BE2C (cell line): ENCODE measurements around the gene RAI14.
"Not testable (repeated sequence)": the region's sequence is repeated elsewhere in the genome, so short reads cannot be mapped to it uniquely, and the experiment has no call there.

ENCODE experiments used
- DNase-seq: peaks from one replicate; pipeline ENCODE4 v3.0.0-alpha.2; 2020
- H3K27me3 ChIP-seq: fragments of 250-450 bp; sonication (Bioruptor Pico); 2 replicates; pipeline ENCODE4 v1.5.1; 2020; ENCODE audit warnings: mild to moderate bottlenecking
- H3K36me3 ChIP-seq: fragments of 250-450 bp; sonication (Bioruptor Pico); 2 replicates; pipeline ENCODE4 v1.5.1; 2020; ENCODE audit warnings: mild to moderate bottlenecking
- H3K4me1 ChIP-seq: fragments of 250-450 bp; sonication (Bioruptor Pico); 2 replicates; pipeline ENCODE4 v1.5.1; 2020
- H3K4me3 ChIP-seq: 2 replicates; pipeline ENCODE4 v1.5.1; 2011; ENCODE audit warnings: low read depth, low read length
- H3K9me3 ChIP-seq: fragments of 250-450 bp; sonication (Bioruptor Pico); 2 replicates; pipeline ENCODE4 v1.5.1; 2020
- TF ChIP-seq, protein P1 (sequence below): IDR thresholded peaks from 2 replicates; pipeline ENCODE4 v1.5.1; 2012; ENCODE audit warnings: mild to moderate bottlenecking, low read depth, low read length

Gene RAI14

DNA sequence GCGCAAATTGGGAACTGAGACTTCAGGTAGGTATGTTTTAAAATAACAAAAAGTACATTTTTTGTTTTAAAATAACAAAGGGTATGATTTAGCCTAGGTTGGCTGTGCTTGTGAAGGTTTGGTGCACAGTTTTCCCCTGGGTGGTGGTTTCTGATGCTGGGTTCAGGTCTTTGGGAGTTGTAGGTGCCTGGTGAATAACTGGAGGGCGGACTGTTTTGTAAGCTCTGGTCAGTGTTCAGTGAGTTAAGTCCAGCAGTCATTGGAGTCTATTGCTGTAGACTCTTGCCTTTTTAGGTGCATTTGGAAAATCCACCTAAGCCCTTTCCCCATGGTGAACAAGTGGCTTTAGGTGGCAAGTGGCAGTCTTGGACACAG lies 43.9 kb downstream of the RAI14 start:
- Histone ChIP-seq H3K4me3 (no peak overlapping the region), H3K36me3 (no peaks in the 10 kb centered on the region), H3K27me3 (no peaks in the 10 kb centered on the region), H3K4me1 (no peaks in the 10 kb centered on the region), H3K9me3 (no peaks in the 10 kb centered on the region)
- TF ChIP-seq, protein P1, sequence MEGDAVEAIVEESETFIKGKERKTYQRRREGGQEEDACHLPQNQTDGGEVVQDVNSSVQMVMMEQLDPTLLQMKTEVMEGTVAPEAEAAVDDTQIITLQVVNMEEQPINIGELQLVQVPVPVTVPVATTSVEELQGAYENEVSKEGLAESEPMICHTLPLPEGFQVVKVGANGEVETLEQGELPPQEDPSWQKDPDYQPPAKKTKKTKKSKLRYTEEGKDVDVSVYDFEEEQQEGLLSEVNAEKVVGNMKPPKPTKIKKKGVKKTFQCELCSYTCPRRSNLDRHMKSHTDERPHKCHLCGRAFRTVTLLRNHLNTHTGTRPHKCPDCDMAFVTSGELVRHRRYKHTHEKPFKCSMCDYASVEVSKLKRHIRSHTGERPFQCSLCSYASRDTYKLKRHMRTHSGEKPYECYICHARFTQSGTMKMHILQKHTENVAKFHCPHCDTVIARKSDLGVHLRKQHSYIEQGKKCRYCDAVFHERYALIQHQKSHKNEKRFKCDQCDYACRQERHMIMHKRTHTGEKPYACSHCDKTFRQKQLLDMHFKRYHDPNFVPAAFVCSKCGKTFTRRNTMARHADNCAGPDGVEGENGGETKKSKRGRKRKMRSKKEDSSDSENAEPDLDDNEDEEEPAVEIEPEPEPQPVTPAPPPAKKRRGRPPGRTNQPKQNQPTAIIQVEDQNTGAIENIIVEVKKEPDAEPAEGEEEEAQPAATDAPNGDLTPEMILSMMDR = no peak
- DNase-seq = no peak

DNA sequence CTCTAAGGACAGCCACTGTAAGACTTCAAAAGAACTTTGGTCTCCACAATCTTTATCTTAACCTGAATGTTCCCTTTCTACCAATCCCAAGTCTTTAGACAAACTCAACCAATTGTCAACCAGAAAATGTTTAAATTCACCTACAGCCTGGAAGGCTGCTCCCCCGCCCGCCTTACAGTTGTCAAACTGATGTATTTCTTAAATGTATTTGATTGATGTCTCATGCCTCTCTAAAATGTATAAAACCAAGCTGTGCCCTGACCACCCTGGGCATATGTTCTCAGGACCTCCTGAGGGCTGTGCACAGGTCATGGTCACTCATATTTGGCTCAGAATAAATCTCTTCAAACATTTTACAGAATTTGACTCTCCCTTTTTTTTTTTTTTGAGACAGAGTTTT lies 45.3 kb downstream of the RAI14 start:
- not testable (repeated sequence) for H3K4me3 ChIP-seq, H3K27me3 ChIP-seq, H3K36me3 ChIP-seq, DNase-seq, H3K4me1 ChIP-seq, H3K9me3 ChIP-seq

DNA sequence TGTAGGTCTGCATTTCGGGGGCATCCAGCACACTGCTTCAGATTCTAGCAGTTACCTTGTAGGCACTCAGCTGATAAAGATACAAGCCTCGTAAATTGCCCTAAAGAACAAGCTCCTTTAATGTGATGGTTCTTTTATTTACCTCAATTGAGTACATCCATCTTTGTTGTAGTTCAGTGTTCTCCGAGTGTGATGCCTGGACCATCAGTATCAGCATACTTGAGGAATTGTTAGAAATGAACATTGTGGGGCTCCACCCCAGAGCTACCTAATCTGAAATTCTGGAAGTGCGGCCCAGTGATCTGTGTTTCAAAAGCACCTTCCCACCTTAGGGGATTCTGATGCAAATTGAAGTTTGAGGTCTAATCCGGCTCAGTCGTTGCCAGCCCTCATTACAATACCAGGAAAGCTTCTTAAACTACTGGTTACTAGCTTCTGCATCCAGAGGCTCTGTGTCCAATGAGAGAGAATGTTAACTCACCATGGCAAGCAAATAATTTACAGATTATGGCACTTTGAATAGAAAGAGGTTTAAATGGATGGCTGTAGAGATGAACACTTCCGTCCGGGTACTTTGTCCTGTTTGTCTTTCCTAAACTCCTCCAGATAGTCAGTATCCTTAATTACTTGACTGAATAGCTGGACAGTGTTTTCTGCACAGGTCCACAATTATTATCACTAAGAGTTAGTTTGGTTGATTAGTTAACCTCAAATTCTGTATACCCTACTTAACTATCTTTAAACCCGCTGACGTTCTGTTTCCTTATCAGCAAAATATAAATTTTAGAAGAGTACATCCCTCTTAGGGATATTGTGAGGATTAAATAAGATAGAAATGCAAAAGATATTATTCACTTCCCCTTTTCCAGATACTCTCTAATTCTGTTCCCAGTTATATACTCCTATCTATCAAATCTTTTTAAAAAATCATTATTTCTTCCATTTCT lies 47.9 kb downstream of the RAI14 start:
- Histone ChIP-seq H3K4me1 (no peaks in the 10 kb centered on the region), H3K27me3 (no peaks in the 10 kb centered on the region), H3K36me3 (no peaks in the 10 kb centered on the region), H3K4me3 (no peak overlapping the region), H3K9me3 (no peaks in the 10 kb centered on the region)
- TF ChIP-seq, protein P1 = no peak
- no peak for DNase-seq

- TF ChIP-seq, protein P1 = no peak
- Histone ChIP-seq H3K27me3 (no peaks in the 10 kb centered on the region), H3K4me3 (no peak overlapping the region), H3K9me3 (no peaks in the 10 kb centered on the region), H3K4me1 (no peaks in the 10 kb centered on the region), H3K36me3 (no peaks in the 10 kb centered on the region)
- no peak for DNase-seq
These were observed 50.0 kb downstream of the RAI14 start for GRCh38 chr5:34706084-34706483.

DNA sequence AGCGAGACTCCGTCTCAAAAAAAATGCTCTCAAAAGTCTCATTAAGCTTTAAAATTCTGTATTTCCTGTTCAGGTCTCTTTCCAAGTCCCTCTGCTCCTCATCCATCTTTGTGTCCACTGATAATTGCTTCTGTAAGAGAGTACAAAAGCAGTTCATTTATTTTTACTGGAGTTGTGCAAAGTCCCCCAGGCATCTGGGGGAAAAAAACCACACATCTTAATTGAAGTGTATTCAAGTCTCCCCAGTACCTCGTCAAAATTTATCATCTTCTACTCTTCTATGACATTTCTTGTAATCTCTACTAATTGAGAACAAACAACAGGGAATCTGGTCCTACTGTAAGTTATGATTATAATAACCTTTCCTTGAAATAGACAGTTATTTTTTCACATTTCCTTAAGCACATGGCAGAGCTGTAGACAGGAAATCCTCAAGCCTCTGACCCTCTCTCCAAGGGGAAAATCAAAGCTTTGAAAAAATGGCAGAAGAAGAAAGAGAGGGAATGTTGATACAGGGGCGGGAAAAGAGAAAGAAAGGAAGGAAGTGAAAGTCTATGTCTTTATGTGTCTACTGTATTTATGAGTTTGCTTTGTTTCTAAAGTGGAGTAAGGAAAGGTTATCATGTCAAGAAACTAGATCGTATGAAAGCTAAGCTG lies 51.5 kb downstream of the RAI14 start:
- DNase-seq = no peak
- H3K27me3 ChIP-seq = no peaks in the 10 kb centered on the region
- no peaks in the 10 kb centered on the region for H3K36me3 ChIP-seq
- no peak overlapping the region for H3K4me3 ChIP-seq
- no peaks in the 10 kb centered on the region for H3K4me1 ChIP-seq
- H3K9me3 ChIP-seq = no peaks in the 10 kb centered on the region
- TF ChIP-seq, protein P1 = no peak

DNA sequence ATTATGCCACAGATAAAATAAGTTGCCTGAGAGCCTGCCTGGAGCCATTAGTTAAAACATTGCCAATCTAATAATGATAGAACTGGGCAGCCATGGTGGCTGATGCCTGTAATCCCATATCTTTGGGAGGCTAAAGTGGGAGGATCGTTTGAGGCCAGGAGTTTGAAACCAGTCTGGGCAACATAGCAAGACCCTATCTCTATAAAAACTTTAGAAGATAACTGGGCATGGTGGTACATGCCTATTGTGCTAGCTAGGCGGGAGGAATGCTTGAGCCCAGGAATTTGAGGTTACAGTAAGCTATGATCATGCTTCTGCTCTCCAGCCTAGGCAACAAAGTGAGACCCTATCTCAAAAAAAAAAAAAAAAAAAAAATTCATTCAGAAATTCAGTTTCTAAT lies 52.6 kb downstream of the RAI14 start:
- no peaks in the 10 kb centered on the region for H3K27me3 ChIP-seq
- H3K36me3 ChIP-seq = no peaks in the 10 kb centered on the region
- H3K9me3 ChIP-seq = no peaks in the 10 kb centered on the region
- H3K4me3 ChIP-seq = no peak overlapping the region
- DNase-seq = no peak
- TF ChIP-seq, protein P1 = no peak
- H3K4me1 ChIP-seq = no peaks in the 10 kb centered on the region
